ENCODE measurements around the gene ZFYVE27. TPM values are rescaled to one million over a fixed set of nuclear protein-coding genes. Genes with fewer than 3 reads are reported as not detected.
A peak's percentile ranks its signal among the peaks of the same experiment; 100 is the strongest.

The ZFYVE27 gene
- total and polyA plus RNA-seq, 7 experiments from 2014 or later, result 31.0 to 68.8 (median 54.7) TPM

DNA sequence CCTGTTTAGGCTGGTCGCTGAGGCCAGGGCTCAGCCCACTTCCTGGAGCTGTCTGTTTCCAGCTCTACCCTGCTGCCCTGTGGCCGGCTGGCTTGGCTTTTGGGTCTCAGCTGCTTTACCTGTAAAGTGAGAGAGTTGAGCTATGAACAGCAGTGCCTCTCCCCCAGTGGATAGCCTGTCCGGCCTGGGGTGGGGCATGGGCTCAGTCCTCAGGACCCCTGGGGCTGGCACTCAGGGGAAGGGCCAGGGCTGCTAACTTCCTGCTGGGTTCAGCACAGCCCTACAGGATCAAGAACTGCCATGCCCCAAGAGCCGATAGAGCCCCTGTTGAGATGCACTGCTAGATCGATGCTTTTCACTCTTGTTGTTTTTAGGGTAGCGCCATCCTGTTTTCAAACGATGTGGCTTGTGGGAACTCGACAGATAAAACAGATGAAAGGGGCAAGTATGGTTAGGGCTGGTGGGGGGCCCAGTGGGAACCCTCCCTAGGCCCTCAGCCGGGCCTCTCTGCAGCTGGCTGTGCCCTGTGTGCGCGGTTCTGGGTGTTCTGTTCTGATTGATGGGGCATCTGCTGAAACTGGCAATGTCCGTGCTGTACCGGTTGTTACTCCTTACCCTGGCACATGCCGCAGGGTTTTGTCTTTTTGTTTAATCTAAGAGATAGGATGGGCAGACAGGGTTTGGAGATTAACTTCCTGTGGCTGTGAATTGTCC lies 44.8 kb downstream of the ZFYVE27 start:
- H3K27ac Mint-ChIP-seq, result peak overlapping the region; percentile 75 to 99 (median 91)
- Histone ChIP-seq H3K4me1 (ENCODE audit: control insufficient read depth in 2 of 2, insufficient read depth in 2 of 2, low read length in 2 of 2) (peaks cover 9 to 32% of the 10 kb centered on the region in 2 donors), H3K27ac (ENCODE audit: low read depth, low read length) (peak overlapping the region; percentile 63), H3K27me3 (ENCODE audit: control insufficient read depth in 2 of 2, insufficient read depth in 2 of 2, low read length in 2 of 2) (no peaks in the 10 kb centered on the region), H3K9me3 (ENCODE audit: control insufficient read depth in 2 of 3, low read length in 3 of 3) (no peaks in the 10 kb centered on the region), H3K4me3 (ENCODE audit: low read length) (peak overlapping the region; percentile 37), H3K36me3 (ENCODE audit: control insufficient read depth in 2 of 3, insufficient read depth in 3 of 3, low read length in 3 of 3) (no peaks in the 10 kb centered on the region)
- no peaks in the 10 kb centered on the region for H3K9me3 Mint-ChIP-seq
- intact Hi-C loops (cut with micrococcal nuclease), result no loop called here
- H3K27me3 Mint-ChIP-seq, result no peaks in the 10 kb centered on the region
- H3K4me1 Mint-ChIP-seq, result peaks cover 8 to 39% (median 38%) of the 10 kb centered on the region in 7 donors
- CTCF ChIA-PET, result interaction anchor here (0.6 to 6.1 kb wide), 8 partner anchors 9 to 95 kb away, joined by 3 to 26 read pairs (median 4); partner anchors contain the start of gene AVPI1
- POLR2A ChIA-PET, result interaction anchor here (0.5 to 3.5 kb wide), 12 partner anchors 9 to 95 kb away, joined by 3 to 16 read pairs (median 4); partner anchors contain the start of genes AVPI1, GOLGA7B, SFRP5 and ZFYVE27
- ATAC-seq (peak; percentile 83), DNase-seq (peak in 6 of 9 donors; percentile 52 to 66 (median 60))
- H3K36me3 Mint-ChIP-seq, result no peaks in the 10 kb centered on the region
- H3K4me3 Mint-ChIP-seq, result peak overlapping the region; percentile 20 to 84 (median 74)

DNA sequence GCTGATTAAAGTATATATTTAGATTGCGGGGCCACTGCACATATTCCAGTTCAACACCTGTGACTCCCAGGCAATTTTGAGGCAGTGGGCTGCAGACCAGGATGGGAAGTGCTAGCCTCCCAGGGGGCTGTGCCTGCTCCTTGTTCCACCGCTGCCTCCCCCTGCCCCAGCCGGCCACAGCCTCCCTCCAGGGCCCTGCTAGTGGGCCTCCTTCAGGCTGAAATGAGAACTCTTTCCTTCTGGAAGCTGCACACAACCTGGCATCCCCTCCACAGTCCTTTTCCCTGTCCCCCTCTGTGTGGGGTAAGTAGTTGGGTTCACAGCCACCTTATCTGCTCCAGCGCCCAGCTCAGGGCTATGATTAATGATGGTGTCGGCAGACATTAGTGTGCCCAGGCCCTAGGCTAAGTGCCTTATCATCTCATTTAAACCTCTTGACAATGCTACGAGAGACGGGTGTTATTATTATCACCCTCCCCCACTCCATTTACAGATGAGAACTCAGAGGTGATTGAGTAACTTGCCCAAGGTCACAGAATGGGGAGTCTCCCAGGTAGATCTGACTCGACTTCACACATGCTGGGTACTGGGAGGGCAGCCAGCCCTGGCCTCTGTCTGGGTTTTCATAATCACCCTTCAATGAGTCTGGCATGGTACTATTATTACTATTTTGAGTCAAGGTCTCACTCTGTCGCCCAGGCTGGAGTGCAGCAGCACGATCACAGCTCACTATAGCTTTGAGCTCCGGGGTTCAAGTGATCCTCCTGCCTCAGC lies 45.7 kb downstream of the ZFYVE27 start:
- POLR2A ChIA-PET, result interaction anchor here (0.5 to 3.5 kb wide), 6 partner anchors 8 to 95 kb away, joined by 3 to 16 read pairs (median 9); partner anchors contain the start of genes AVPI1, SFRP5 and ZFYVE27
- Mint-ChIP-seq H3K9me3 (no peaks in the 10 kb centered on the region), H3K27ac (peak overlapping the region in 8 of 9 donors; percentile 83 to 99 (median 92)), H3K27me3 (peaks cover 0 to 6% (median 0%) of the 10 kb centered on the region in 5 donors), H3K4me3 (peak overlapping the region in 8 of 10 donors; percentile 66 to 84 (median 76)), H3K36me3 (no peaks in the 10 kb centered on the region), H3K4me1 (peaks cover 8 to 39% (median 38%) of the 10 kb centered on the region in 7 donors)
- peak overlapping the region; percentile 63 for H3K27ac ChIP-seq (ENCODE audit: low read depth, low read length)
- CTCF ChIA-PET, result interaction anchor here (0.6 to 6.1 kb wide), 5 partner anchors 10 to 96 kb away, joined by 3 to 26 read pairs (median 5); partner anchors contain the start of gene AVPI1
- H3K27me3 ChIP-seq (ENCODE audit: control insufficient read depth in 2 of 2, insufficient read depth in 2 of 2, low read length in 2 of 2), result no peaks in the 10 kb centered on the region
- H3K4me1 ChIP-seq (ENCODE audit: control insufficient read depth in 2 of 2, insufficient read depth in 2 of 2, low read length in 2 of 2), result peaks cover 9 to 32% of the 10 kb centered on the region in 2 donors
- ATAC-seq (no peak), DNase-seq (no peak)
- no peaks in the 10 kb centered on the region for H3K9me3 ChIP-seq (ENCODE audit: control insufficient read depth in 2 of 3, low read length in 3 of 3)
- no peak overlapping the region for H3K4me3 ChIP-seq (ENCODE audit: low read length)
- no peaks in the 10 kb centered on the region for H3K36me3 ChIP-seq (ENCODE audit: control insufficient read depth in 2 of 3, insufficient read depth in 3 of 3, low read length in 3 of 3)
- intact Hi-C loops (cut with micrococcal nuclease), result no loop called here

- H3K9me3 ChIP-seq (ENCODE audit: control insufficient read depth in 2 of 3, low read length in 3 of 3), result no peaks in the 10 kb centered on the region
- DNase-seq (no peak), ATAC-seq (no peak)
- peaks cover 0 to 12% (median 0%) of the 10 kb centered on the region in 5 donors for H3K27me3 Mint-ChIP-seq
- ChIA-PET CTCF (no interaction called here), POLR2A (interaction anchor here (0.6 kb wide), 1 partner anchor 360 kb away, joined by 5 read pairs; no protein-coding TSS in a partner anchor)
- H3K36me3 Mint-ChIP-seq, result no peaks in the 10 kb centered on the region
- H3K4me3 Mint-ChIP-seq, result no peak overlapping the region
- no peaks in the 10 kb centered on the region for H3K36me3 ChIP-seq (ENCODE audit: control insufficient read depth in 2 of 3, insufficient read depth in 3 of 3, low read length in 3 of 3)
- H3K27ac ChIP-seq (ENCODE audit: low read depth, low read length), result no peak overlapping the region
- H3K4me1 Mint-ChIP-seq, result peaks cover 8 to 44% (median 37%) of the 10 kb centered on the region in 7 donors
- intact Hi-C loops (cut with micrococcal nuclease), result no loop called here
- H3K9me3 Mint-ChIP-seq, result no peaks in the 10 kb centered on the region
- H3K4me1 ChIP-seq (ENCODE audit: control insufficient read depth in 2 of 2, insufficient read depth in 2 of 2, low read length in 2 of 2), result peaks cover 9 to 38% of the 10 kb centered on the region in 2 donors
- H3K27ac Mint-ChIP-seq, result peak overlapping the region in 2 of 9 donors; percentile 10 to 56
- H3K4me3 ChIP-seq (ENCODE audit: low read length), result no peak overlapping the region
- H3K27me3 ChIP-seq (ENCODE audit: control insufficient read depth in 2 of 2, insufficient read depth in 2 of 2, low read length in 2 of 2), result no peaks in the 10 kb centered on the region
Observed at GRCh38 chr10:97784200-97784810, 47.4 kb downstream of the ZFYVE27 start.

DNA sequence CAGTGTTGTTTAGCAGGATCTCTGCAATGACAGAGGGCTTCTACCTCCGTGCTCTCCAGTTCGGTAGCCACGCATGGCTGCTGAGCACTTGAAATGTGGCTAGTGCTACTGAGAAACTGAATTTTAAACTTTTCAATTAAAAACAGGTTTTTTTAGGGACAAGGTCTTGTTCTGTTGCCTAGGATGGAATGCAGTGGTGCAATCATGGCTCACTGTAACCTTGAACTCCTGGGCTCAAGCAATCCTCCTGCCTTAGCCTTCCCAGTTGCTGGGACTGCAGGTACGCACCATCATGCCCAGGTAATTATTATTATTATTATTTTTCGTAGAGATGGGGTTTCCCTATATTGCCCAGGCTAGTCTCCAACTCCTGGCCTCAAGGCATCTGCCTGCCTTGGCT lies 48.3 kb downstream of the ZFYVE27 start:
- H3K4me1 ChIP-seq (ENCODE audit: control insufficient read depth in 2 of 2, insufficient read depth in 2 of 2, low read length in 2 of 2), result peaks cover 9 to 34% of the 10 kb centered on the region in 2 donors
- H3K9me3 ChIP-seq (ENCODE audit: control insufficient read depth in 2 of 3, low read length in 3 of 3), result no peaks in the 10 kb centered on the region
- no peaks in the 10 kb centered on the region for H3K36me3 ChIP-seq (ENCODE audit: control insufficient read depth in 2 of 3, insufficient read depth in 3 of 3, low read length in 3 of 3)
- DNase-seq (no peak), ATAC-seq (no peak)
- no peak overlapping the region for H3K4me3 ChIP-seq (ENCODE audit: low read length)
- ChIA-PET POLR2A (no interaction called here), CTCF (interaction anchor here (1.6 kb wide), 1 partner anchor 83 kb away, joined by 10 read pairs; no protein-coding TSS in a partner anchor)
- no peaks in the 10 kb centered on the region for H3K27me3 ChIP-seq (ENCODE audit: control insufficient read depth in 2 of 2, insufficient read depth in 2 of 2, low read length in 2 of 2)
- Mint-ChIP-seq H3K4me3 (no peak overlapping the region), H3K36me3 (no peaks in the 10 kb centered on the region), H3K9me3 (no peaks in the 10 kb centered on the region), H3K27me3 (peaks cover 0 to 16% (median 0%) of the 10 kb centered on the region in 5 donors), H3K27ac (peak overlapping the region in 1 of 9 donors; percentile 30), H3K4me1 (peaks cover 8 to 35% (median 28%) of the 10 kb centered on the region in 7 donors)
- no peak overlapping the region for H3K27ac ChIP-seq (ENCODE audit: low read depth, low read length)
- intact Hi-C loops (cut with micrococcal nuclease), result no loop called here

GRCh38 chr10:97785731-97786130 lies 48.8 kb downstream of the ZFYVE27 start:
- no peaks in the 10 kb centered on the region for H3K27me3 ChIP-seq (ENCODE audit: control insufficient read depth in 2 of 2, insufficient read depth in 2 of 2, low read length in 2 of 2)
- no peaks in the 10 kb centered on the region for H3K36me3 ChIP-seq (ENCODE audit: control insufficient read depth in 2 of 3, insufficient read depth in 3 of 3, low read length in 3 of 3)
- no peaks in the 10 kb centered on the region for H3K9me3 Mint-ChIP-seq
- POLR2A ChIA-PET, result no interaction called here
- peaks cover 9 to 29% of the 10 kb centered on the region in 2 donors for H3K4me1 ChIP-seq (ENCODE audit: control insufficient read depth in 2 of 2, insufficient read depth in 2 of 2, low read length in 2 of 2)
- H3K27me3 Mint-ChIP-seq, result peaks cover 0 to 17% (median 0%) of the 10 kb centered on the region in 5 donors
- no peaks in the 10 kb centered on the region for H3K9me3 ChIP-seq (ENCODE audit: control insufficient read depth in 2 of 3, low read length in 3 of 3)
- no peak overlapping the region for H3K4me3 Mint-ChIP-seq
- no peak for ATAC-seq
- H3K36me3 Mint-ChIP-seq, result no peaks in the 10 kb centered on the region
- CTCF ChIA-PET, result interaction anchor here (1.6 kb wide), 1 partner anchor 83 kb away, joined by 10 read pairs; no protein-coding TSS in a partner anchor
- intact Hi-C loops (cut with micrococcal nuclease), result no loop called here
- H3K4me1 Mint-ChIP-seq, result peaks cover 8 to 30% (median 23%) of the 10 kb centered on the region in 7 donors
- H3K27ac ChIP-seq (ENCODE audit: low read depth, low read length), result no peak overlapping the region
- DNase-seq, result no peak
- H3K27ac Mint-ChIP-seq, result no peak overlapping the region
- no peak overlapping the region for H3K4me3 ChIP-seq (ENCODE audit: low read length)
